HG03025 (cell line): ENCODE results near the gene IGSF9B.

Experiments
- ATAC-seq: cut with Tn5 transposase; IDR thresholded peaks from one replicate; pipeline ENCODE4 v1.9.1; 2021; ENCODE audit warnings: mild to moderate bottlenecking, moderate library complexity; ENCODE audit not compliant: unreplicated experiment, low FRiP score

Gene IGSF9B

DNA sequence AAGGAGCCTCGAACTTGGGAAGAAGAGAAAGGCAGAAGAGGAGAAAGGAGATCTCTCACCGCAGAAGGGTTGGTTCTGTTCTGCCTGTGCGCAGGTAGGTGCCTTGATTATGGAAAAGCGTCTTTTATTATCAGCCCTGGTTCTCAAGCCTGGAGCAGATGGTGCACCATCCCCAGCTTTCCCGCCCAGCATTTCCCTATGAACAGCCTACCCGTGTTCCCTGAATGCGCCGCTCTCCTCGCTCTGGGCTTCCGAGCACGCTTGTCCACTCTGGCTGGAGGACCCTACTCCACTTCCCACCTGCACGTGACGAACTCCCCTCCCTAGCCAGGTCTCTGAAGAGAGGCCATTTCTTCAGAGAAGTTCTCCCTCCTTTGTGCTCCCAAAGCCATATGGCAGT is 15.2 kb downstream of the IGSF9B start:
- no peak for ATAC-seq

GRCh38 chr11:133940034-133940433 is 16.7 kb downstream of the IGSF9B start:
- no peak for ATAC-seq

GRCh38 chr11:133939558-133939957 is 17.2 kb downstream of the IGSF9B start:
- ATAC-seq, result no peak

- no peak for ATAC-seq
Observed at GRCh38 chr11:133938166-133938565, 18.6 kb downstream of the IGSF9B start.

DNA sequence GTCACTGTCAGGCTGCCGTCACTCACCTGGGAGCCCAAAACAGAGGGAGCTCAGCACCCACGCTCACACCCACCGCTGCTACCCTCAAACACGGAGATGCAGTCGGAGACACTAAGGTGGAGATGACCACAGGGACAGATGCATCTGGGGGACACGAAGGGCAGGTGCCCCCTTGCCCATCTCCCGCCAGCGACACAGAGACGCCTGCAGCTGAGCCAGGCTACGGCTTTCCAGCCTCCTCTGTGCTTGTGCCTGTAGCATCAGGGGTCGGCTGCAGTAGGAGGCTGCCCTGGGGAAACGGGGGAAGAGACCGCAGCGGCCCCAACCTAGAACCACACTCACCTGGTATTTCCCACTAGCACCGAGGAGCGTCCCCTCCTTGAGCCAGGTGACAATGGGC is 19.3 kb downstream of the IGSF9B start:
- ATAC-seq, result no peak

DNA sequence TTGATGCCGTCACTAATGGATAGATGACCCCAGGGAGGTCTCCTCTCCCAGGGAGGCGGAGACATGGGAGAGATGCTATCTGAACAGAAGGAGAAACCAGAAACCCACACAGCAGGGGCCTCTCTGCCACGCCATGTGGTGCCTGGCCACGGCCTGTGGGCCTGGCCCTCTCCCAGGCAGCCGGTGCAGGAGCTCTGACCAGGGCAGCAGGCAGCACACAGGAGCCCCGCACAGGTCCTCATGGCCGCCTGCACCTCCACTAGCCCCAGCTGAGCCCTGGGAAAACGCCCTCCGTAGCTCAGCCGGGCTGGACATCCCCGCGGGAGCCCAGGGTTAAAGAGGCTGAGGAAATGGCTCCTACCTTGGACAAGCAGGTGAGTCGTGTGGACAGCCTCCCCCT is 19.8 kb downstream of the IGSF9B start:
- no peak for ATAC-seq

GRCh38 chr11:133936592-133936991 is 20.2 kb downstream of the IGSF9B start:
- ATAC-seq, result no peak

DNA sequence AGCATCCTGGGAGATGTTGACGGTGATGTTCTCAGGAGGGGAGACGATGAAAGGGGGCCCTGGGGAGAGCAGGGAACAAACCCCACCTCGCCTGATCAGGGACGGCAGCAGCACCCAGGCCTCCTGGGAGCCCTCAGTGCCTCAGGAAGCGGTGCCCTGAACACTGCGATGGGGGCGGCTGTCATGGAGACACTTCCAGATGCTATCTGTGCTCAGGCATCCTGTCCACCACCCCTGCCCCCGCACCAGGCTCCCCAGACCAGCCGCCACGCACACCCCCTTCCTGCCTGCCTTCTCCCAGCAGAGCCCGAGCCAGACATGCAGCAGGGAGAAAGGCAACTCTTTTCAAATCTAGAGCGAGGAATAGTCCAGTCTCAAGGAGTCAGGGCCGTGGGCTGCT is 20.6 kb downstream of the IGSF9B start:
- ATAC-seq, result no peak

DNA sequence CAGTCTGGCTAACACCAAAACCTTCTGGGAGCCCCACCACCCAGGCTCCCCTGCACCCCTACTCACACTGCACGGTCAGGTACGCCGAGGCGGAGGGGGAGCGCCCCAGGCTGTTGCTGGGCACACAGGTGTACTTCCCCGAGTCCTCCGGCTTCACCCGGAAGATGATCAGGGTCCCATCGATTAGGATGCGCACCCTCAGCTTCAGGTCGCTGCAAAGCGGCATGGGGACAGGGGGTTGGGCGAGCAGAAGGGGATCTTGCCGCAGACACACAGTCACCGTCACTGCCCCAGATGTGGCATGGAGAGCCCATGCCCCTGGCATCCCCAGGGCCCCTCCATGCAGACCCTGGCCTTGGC is 21.2 kb downstream of the IGSF9B start:
- no peak for ATAC-seq

GRCh38 chr11:133934599-133935550 is 21.9 kb downstream of the IGSF9B start:
- no peak for ATAC-seq

GRCh38 chr11:133934096-133934495 is 22.7 kb downstream of the IGSF9B start:
- ATAC-seq, result no peak

DNA sequence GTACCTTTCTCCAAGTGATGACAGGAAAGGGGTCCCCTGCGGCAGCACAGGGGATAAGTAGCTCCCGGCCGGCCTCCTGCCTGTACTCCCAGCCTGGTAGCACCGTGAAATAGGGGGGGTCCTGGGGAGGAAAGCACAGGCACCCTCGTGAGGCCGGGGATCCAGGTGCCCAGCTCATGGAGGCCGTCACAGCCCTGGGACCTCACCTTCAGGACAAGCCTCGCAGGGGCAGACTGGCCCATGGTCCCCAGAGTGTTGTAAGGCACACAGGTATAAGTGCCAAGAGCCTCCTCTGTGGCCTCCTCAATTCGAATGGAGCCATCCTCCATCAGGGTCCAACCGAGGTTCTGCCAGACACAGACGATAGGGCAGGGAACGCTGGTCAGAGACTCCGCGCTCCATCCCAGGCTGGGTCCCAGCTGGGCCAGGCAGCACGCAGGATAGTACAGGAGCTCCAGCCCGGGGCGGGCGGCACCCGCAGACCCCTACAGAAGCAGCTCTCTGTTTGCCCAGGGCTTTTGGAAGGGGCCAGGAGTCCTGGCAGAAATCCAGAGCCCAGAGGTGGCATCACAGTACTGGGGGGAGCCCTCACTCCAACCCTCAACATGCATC is 25.2 kb downstream of the IGSF9B start:
- no peak for ATAC-seq

- no peak for ATAC-seq
Observed at GRCh38 chr11:133930767-133931448, 25.9 kb downstream of the IGSF9B start.

- no peak for ATAC-seq
Observed at GRCh38 chr11:133930053-133930766, 26.6 kb downstream of the IGSF9B start.

- ATAC-seq, result no peak
Observed at GRCh38 chr11:133929401-133930052, 27.2 kb downstream of the IGSF9B start.

GRCh38 chr11:133928628-133929059 is 28.1 kb downstream of the IGSF9B start:
- no peak for ATAC-seq

GRCh38 chr11:133927690-133928627 is 28.8 kb downstream of the IGSF9B start:
- ATAC-seq, result peak; percentile 59

DNA sequence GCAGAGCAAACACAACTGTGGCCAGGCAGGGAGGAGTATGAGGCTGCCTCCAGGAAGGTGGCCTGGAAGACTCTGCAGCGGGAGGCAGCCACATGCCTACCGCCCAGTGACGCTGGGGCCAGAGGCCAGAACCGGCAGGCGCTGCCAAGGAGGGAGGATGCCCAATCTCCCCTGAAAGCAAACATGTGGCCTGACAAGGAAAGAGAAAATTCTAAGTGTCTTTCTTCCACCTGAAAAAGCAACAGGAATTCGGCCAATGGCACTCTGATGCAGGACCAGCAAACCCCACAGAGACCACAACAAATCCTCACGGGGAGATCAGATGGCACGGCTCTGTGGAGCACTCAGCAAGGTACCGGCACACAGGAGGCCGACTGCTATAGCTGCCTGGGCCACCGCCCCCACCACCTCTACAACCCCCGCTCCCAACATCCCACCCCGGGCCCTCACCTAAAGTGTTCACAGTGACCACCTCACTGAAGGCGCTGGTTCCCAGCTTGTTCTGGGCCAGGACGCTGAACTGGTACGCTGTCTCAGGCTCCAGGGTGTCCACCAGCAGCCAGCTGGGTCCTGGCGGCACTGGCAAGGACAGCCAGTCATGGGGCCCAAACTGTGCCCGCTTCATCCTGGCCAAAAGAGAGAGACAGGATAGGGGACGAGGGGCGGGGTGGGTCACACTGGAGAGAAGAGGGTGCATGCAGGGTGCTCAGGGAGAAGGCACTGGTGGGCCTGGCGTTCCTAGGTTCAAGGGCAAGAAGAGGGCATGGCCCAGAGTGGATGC is 30.1 kb downstream of the IGSF9B start:
- ATAC-seq, result no peak
